NCI-H748 (cell line): ENCODE measurements around the gene SMAD6.
A peak's percentile ranks its signal among the peaks of the same experiment; 100 is the strongest.

ENCODE experiments used
- DNase-seq: peaks from one replicate; lab custom pipeline; 2025; ENCODE audit not compliant: unreplicated experiment; lab: John Stamatoyannopoulos, UW

Gene SMAD6

GRCh38 chr15:66738595-66738994 lies 36.6 kb downstream of the SMAD6 start:
- DNase-seq, result no peak

GRCh38 chr15:66739287-66739686 lies 37.3 kb downstream of the SMAD6 start:
- no peak for DNase-seq

DNA sequence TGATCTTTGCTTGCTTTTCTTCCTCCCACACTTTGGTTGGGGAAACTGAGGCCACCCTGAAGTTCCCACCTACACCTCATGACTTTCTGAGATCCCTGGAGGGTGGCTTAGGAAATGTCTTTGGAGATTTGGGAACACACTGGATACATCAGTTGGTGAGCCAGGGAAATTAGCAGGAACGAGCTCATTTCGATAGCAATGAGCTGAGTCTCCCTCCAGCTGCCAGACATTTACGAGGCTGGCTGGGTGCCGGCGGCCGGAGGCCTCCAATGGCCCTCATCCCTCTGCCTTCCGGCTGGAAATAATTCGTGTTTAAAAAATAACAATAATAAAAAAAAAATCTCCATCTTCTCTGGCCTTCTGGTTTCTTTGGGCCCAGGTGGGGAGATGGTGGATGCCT lies 38.8 kb downstream of the SMAD6 start:
- DNase-seq, result no peak

DNA sequence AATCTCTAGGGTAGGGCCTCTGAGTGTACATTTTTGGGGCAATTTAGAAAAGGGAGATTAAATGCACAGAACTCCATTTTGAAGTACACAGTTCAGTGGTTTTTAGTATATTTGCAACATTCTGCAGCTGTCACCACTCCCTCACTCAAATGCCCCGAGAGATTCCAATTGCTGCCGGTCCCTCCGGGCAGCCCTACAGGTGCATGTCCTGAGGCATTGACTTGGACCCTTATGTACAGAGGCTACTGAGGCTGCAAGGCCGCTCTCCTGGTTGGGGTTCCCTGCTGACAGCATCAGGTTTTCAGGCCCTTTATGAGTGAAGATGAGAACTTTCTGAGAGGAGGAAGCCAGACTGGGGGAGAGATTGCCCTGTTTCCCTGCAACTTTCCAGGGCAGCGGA lies 39.6 kb downstream of the SMAD6 start:
- DNase-seq, result no peak

- no peak for DNase-seq
These were observed 40.2 kb downstream of the SMAD6 start for GRCh38 chr15:66742286-66742685.

DNA sequence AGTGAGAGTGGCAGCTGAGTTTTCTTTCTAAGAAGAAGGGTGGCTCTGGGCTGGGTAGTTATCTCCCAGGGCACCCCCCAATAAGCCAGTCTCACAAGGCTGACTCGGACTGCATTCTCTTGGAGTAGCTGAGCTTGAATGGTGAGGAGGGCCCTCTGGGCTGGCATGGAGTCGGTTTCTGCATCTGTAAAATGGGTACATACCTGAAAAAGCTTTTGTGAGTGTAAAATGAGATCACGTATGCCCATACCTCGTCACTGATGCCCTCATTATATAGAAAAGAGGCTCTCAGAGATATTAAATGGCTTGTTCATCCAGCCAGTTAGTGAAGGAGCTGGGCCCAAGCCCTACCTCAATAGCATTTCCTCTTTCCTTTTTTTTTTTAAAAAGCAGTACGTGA lies 41.2 kb downstream of the SMAD6 start:
- no peak for DNase-seq

DNA sequence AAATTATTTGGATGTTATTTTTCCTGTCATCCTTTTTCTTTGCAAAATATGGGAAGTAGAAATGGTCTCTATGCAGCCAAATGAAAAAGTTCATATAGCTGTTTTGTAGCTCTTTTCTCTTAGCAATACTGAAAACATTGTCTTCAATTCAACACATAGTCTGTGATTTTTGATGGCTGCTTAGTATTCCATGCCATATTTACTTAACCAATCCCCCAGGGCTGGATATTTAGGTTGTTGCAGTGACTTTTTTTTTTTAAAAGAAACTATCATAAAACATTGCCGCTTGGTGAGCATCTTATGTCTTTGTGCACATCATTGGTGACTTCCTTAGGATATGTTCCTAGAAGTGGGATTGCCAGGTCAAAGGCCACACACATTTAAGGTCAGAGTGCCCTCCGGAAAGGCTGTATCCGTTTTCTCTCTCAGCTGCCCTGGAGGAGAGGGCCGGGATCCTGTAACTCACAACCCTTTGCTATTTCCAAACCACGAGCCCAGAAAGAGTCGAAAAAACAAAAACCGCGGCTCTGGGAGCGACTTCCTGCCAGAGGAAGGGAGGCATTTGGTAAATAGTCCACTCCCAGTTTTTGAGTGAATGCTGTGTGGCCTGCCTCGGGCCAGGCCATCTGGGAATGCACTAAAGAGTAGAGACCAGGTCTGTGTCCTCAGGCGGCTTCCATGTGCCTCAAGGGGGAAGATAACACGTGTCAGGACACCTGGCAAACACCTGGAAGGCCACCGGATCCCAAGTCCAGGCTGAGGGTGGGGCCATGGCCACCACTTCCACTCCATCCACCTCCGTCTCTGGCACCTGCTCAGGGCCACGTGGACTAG lies 41.9 kb downstream of the SMAD6 start:
- DNase-seq, result no peak

GRCh38 chr15:66744610-66745279 lies 42.7 kb downstream of the SMAD6 start:
- DNase-seq, result no peak

DNA sequence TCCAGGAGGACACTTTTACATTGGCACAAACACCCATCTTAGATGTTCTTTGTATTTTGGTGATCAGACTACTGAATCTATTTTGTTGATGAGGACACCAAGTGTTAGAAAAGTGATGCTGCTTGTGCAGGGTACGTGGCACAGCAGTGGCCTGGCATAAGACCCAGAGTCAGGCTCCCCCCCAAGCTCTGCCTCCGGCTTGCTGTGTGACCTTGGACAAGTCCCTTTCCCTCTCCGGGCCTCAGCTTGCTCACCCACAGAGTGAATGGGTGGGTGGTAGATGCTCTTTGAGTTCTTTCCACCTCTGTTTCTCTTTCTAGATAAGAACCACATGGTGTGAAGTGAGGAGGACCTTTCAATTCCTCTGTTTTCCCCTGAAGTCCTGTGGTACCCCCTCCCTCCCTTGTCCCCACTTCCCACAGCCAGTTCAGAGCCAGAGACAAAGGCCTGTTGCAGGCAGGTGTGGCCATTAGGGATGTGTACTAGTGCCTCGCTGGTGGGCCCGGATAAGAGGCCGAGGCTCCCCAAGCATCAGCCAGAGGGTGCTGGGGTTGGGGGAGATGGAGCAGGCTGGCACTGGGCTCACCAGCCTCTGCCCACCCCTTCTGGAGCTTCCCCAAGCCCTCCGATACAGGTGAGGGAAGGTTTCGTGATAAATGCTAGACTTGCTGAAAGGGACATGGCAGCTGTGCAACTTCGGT lies 43.6 kb downstream of the SMAD6 start:
- no peak for DNase-seq

- DNase-seq, result no peak
These were observed 44.2 kb downstream of the SMAD6 start for GRCh38 chr15:66746231-66746605.

DNA sequence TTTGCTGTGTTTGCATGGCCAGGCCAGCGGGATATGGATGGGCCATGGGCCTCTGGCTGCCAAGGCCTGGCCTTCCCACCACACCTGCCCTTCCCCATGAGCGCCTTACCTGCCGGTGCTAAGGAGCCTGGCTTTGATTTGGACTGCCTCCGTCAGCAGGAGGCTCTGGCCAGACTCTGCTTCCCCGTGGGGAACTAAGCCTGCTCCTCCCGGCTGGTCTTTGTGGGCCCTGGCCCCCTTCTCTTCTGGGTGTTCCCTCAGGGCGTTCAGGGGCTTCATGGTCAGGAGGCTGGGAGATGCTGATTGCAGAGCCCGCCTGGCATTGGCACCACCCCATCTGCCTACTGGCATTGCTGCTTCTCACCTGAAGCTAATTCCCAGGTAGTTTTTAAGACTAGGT lies 45.2 kb downstream of the SMAD6 start:
- DNase-seq, result no peak

GRCh38 chr15:66747886-66748707 lies 46.1 kb downstream of the SMAD6 start:
- no peak for DNase-seq

DNA sequence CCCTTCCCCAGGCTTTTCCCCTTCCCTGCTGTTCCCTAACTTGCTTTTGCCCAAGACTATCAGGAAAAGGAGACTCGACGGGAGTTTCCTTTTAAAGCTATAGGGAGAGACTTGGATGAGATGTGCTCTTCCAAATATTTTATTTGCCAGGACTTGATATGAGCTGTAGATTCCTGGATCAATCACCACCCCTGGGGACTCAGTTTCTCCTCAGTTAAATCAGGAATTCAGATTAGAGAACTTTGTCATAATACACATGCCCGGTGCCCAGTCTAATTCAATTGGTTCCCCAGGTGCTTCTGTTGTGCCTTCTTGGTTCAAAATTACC lies 46.6 kb downstream of the SMAD6 start:
- no peak for DNase-seq

- DNase-seq, result no peak
These were observed 48.0 kb downstream of the SMAD6 start for GRCh38 chr15:66749841-66750575.

DNA sequence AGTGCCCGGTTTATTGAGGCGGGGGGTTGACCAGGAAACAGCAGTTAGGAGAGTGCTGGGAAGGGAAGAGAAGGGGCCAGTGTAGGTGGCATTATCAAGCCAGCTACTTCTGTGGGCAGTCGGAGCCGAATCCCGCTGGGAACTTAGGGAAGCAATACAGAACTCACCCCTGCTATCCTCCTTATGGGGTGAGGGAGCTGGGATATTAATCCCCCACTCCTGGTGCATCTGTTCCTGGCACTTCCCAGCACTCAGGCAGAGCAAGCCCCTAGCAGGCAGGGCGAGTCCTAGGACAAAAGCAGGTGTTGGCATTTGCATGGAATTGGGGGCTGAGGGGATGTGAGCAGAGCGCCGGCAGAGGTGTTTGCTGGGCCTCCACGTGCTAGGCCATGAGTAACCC lies 48.6 kb downstream of the SMAD6 start:
- DNase-seq, result no peak

GRCh38 chr15:66751579-66751978 lies 49.5 kb downstream of the SMAD6 start:
- DNase-seq, result peak; percentile 15

GRCh38 chr15:66752078-66752477 lies 50.0 kb downstream of the SMAD6 start:
- DNase-seq, result no peak

- DNase-seq, result no peak
These were observed 51.8 kb downstream of the SMAD6 start for GRCh38 chr15:66753687-66754377.

DNA sequence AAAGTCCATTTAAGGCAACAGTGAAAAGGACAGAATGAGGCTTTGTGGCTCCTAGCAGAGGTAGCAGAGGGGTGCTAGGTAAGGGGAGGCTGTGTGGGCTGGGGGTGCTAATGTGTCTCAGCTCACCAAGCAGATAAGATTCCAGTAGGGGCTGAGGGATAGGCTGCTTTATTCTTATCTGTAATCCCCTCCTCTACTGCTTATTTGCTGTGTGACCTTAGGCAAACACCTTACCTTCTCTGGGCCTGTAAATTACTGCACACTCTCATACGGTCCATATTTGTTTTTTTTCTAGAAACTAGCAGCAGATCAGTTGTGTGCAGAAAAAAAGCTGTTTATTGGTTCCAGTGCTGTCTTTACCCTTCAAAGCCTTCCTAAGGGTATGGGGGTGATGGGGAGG lies 52.8 kb downstream of the SMAD6 start:
- DNase-seq, result no peak
